HG02885 (cell line): ENCODE results near the gene DIP2A.
"Not testable (repeated sequence)": the region's sequence is repeated elsewhere in the genome, so short reads cannot be mapped to it uniquely, and the experiment has no call there.

Source experiments
- ATAC-seq: cut with Tn5 transposase; IDR thresholded peaks from one replicate; pipeline ENCODE4 v1.9.1; 2021; ENCODE audit warnings: mild to moderate bottlenecking; ENCODE audit not compliant: unreplicated experiment, poor library complexity

DIP2A gene

GRCh38 chr21:46448108-46448507 is 10.6 kb upstream of the DIP2A start:
- no peak for ATAC-seq

GRCh38 chr21:46448855-46449254 is 9.8 kb upstream of the DIP2A start:
- not testable (repeated sequence) for ATAC-seq

- no peak for ATAC-seq
These were observed 6.0 kb upstream of the DIP2A start for GRCh38 chr21:46452710-46453109.

GRCh38 chr21:46454142-46454541 is 4.5 kb upstream of the DIP2A start:
- ATAC-seq: no peak

- ATAC-seq: no peak
These were observed 3.9 kb upstream of the DIP2A start for GRCh38 chr21:46454634-46455390.

- no peak for ATAC-seq
These were observed 2.9 kb upstream of the DIP2A start for GRCh38 chr21:46455575-46456385.

- no peak for ATAC-seq
These were observed 1.9 kb upstream of the DIP2A start for GRCh38 chr21:46456750-46457149.

GRCh38 chr21:46457801-46458314 is 833 bp upstream of the DIP2A start:
- ATAC-seq: peak; percentile 23

GRCh38 chr21:46459024-46459355 is 299 bp downstream of the DIP2A start:
- ATAC-seq: no peak

- ATAC-seq: no peak
These were observed 843 bp downstream of the DIP2A start for GRCh38 chr21:46459356-46460112.

GRCh38 chr21:46461909-46462308 is 3.2 kb downstream of the DIP2A start:
- ATAC-seq: no peak

GRCh38 chr21:46465153-46465552 is 6.5 kb downstream of the DIP2A start:
- not testable (repeated sequence) for ATAC-seq

GRCh38 chr21:46465651-46466050 is 7.0 kb downstream of the DIP2A start:
- ATAC-seq: no peak

- ATAC-seq: no peak
These were observed 9.6 kb downstream of the DIP2A start for GRCh38 chr21:46468108-46468774.

- no peak for ATAC-seq
These were observed 10.6 kb downstream of the DIP2A start for GRCh38 chr21:46469275-46469674.

- ATAC-seq: no peak
These were observed 12.8 kb downstream of the DIP2A start for GRCh38 chr21:46471514-46471913.

GRCh38 chr21:46472246-46472645 is 13.6 kb downstream of the DIP2A start:
- ATAC-seq: no peak

- no peak for ATAC-seq
These were observed 15.7 kb downstream of the DIP2A start for GRCh38 chr21:46474382-46474781.

- no peak for ATAC-seq
These were observed 16.6 kb downstream of the DIP2A start for GRCh38 chr21:46475296-46475695.

GRCh38 chr21:46477765-46478164 is 19.1 kb downstream of the DIP2A start:
- ATAC-seq: no peak
